Stimulated activated CD4-positive, alpha-beta T cell treated with anti-CD3 and anti-CD28 coated beads, Interleukin-15, amount 100 ng/mL, for 48 hours (primary cell): ENCODE results near the gene TMEM45A.
A peak's percentile ranks its signal among the peaks of the same experiment; 100 is the strongest.
"Not testable (repeated sequence)": the region's sequence is repeated elsewhere in the genome, so short reads cannot be mapped to it uniquely, and the experiment has no call there.

Experiments
- DNase-seq, 2 donors: peaks; one replicate each; pipeline ENCODE4 v3.0.0-alpha.2; 2020; ENCODE audit warnings: low read depth in 2 of 2

The TMEM45A gene

DNA sequence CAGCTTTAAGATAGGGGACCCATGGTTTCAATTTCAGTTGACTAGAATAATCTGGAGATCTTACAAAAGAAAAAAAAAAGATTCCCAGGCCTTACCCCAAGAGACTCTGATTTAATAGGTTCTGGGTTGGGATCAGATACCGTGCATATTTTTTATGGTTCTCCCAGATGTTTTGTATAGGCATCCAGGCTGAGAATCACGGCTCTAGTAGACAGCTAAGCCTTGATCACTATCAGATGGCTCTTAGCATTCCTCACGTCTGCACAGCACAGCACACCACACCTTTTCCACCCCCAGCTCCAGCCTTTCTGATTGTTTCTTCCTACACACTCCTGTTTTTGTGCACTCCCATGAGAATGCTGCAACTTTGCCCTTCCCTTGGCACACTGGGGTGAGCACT, 40.8 kb downstream of the TMEM45A start:
- no peak for DNase-seq

GRCh38 chr3:100535610-100535943, 43.2 kb downstream of the TMEM45A start:
- no peak for DNase-seq

- no peak for DNase-seq
Measured at GRCh38 chr3:100536093-100536492, 43.7 kb downstream of the TMEM45A start.

GRCh38 chr3:100537646-100538338, 45.4 kb downstream of the TMEM45A start:
- peak in 1 of 2 donors; percentile 2 for DNase-seq

GRCh38 chr3:100538339-100538706, 45.9 kb downstream of the TMEM45A start:
- DNase-seq: no peak

- DNase-seq: no peak
Measured at GRCh38 chr3:100540791-100541334, 48.4 kb downstream of the TMEM45A start.

GRCh38 chr3:100541428-100541827, 49.0 kb downstream of the TMEM45A start:
- DNase-seq: not testable (repeated sequence)

- DNase-seq: no peak
Measured at GRCh38 chr3:100545371-100545770, 53.0 kb downstream of the TMEM45A start.

DNA sequence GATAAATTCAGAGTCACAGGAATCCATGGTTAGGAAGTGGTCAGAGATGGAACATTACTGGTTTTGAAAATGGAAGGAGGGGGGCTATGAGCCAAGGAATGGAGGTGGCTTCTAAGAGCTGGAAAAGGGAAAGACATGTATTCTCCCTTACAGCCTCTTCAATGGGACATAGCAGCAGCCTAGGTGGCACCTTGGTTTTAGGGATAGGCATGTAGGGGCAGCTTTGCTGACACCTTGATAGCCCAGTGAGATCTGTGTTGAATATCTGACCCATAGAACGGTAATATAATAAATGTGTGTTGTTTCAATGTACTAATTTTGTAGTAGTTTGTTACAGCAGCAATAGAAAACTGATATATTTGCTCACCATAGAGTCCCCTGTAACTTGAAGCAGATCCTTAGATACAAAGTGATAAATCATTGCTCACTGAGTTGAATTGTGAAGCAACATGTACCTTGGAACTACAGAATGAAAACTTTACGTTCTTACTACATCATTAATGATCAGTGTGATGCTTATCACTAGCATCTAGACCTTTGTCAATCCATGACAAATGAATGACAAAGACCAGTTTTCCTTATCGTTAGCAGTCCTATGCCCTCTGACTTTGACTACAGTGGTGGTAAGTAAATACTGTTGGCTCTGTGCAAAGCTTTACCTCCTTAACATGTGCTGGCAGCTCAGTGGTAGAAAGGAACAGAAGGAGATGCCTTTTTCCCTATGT, 53.8 kb downstream of the TMEM45A start:
- no peak for DNase-seq

GRCh38 chr3:100548053-100548452, 55.6 kb downstream of the TMEM45A start:
- no peak for DNase-seq

GRCh38 chr3:100553618-100554372, 61.4 kb downstream of the TMEM45A start:
- DNase-seq: no peak

GRCh38 chr3:100554373-100554676, 61.9 kb downstream of the TMEM45A start:
- DNase-seq: no peak

GRCh38 chr3:100556673-100557310, 64.4 kb downstream of the TMEM45A start:
- DNase-seq: no peak

- DNase-seq: no peak
Measured at GRCh38 chr3:100558233-100558632, 65.8 kb downstream of the TMEM45A start.

DNA sequence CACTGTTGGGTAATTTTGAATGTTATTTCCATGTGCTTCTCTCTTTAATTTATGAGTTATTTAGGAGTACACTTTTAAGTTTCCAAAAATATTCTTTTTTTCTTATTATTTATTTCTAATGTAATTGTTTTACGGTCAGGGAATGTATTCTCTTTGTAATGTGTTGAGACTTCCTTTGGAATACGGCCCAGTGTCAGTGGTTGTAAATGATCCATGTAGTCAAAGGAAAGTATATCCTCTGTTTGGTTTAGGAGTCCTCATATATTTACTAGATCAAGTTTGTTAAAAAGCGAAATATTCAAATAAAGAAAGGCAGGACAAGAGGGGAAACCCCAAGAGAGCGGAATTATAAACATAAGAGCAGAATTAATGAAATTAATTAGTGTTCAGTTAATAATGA, 68.0 kb downstream of the TMEM45A start:
- DNase-seq: no peak

DNA sequence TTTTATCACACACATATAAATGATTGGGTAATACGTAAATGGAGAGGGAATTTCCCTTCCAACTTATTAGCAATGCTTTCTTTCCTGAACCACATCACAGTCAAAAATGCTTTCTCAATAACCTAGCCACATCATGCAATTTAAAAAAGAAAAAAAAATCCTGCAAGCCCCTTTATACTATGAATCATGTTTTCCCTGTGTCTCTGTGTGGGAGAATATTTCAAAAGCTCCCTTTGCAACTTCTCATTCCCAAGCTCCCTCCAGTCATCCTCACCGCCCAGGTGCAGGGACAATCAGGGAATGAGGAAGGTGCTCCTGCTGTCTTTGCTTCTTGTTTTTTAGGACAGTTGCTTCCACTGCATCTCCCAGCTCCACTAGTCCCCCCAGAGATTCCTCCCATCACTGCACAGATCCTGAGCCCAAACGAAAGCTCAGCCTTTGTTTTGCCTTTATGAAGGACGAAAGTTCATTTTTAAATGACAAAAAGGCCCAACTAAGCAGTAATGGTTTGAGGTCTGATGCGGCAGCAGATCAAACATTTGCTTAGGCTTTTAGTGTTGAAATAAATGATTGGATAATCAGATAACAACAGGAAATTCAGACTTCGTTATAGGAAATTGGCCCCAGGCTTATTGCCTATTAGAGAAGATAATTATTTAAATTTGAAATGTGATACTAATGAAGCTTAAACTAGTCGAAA, 69.2 kb downstream of the TMEM45A start:
- no peak for DNase-seq

DNA sequence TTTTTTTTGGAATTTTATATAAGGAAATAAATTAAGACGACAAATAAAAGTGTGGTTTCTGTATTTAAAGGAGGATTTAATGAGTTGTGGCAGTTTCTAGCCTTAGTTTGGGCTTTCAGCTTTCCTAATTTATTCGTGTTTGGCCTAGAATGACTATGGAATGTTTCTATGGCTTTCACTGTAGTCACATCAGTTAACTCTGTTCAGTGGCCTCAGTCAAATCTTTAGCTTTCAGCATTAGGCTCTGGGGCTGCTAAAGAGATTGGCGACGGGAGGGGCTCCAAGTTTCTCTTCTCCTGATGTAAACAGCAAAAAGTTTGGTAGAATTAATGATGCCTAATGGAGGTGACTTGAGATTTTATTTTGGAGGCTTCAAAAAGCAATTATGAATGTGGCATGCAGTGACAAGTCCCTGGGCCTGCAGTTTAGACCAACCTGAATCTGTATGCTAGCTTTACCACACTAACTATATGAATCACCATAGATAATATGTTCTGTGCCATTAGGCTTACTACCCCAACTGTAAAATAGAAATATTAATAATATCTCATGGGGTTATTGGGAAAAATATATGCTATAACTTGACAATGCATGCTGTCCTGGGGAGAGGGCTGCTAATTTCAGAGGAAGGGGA, 69.9 kb downstream of the TMEM45A start:
- no peak for DNase-seq

- DNase-seq: no peak
Measured at GRCh38 chr3:100563228-100563627, 70.8 kb downstream of the TMEM45A start.

GRCh38 chr3:100563652-100564211, 71.3 kb downstream of the TMEM45A start:
- no peak for DNase-seq

DNA sequence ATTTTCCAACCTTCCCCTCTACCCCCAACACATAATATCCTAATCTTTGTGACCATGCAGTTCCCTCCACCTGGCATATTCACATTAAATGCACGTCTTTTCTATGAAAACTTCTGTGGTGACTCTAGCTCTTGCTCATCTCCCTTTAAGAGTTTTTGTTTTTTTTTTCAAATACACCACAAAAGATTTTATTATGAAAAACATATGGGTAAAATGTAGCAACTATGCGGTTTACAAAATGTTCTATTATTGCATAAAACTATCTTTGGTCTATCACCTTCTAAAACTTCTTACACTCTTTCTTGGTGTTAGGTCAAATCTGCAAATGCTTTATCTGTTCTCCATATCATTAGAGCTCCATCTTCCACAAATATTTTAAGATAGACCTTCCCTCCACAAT, 78.4 kb downstream of the TMEM45A start:
- no peak for DNase-seq

GRCh38 chr3:100574536-100574935, 82.1 kb downstream of the TMEM45A start:
- no peak for DNase-seq
